ENCODE results near the gene UBA7. TPM values are rescaled to one million over a fixed set of nuclear protein-coding genes. Genes with fewer than 3 reads are reported as not detected.
"Not testable (repeated sequence)": the region's sequence is repeated elsewhere in the genome, so short reads cannot be mapped to it uniquely, and the experiment has no call there.

Gene UBA7
- total and polyA plus RNA-seq, 4 donors = 16.3 to 42.9 (median 28.4) TPM

DNA sequence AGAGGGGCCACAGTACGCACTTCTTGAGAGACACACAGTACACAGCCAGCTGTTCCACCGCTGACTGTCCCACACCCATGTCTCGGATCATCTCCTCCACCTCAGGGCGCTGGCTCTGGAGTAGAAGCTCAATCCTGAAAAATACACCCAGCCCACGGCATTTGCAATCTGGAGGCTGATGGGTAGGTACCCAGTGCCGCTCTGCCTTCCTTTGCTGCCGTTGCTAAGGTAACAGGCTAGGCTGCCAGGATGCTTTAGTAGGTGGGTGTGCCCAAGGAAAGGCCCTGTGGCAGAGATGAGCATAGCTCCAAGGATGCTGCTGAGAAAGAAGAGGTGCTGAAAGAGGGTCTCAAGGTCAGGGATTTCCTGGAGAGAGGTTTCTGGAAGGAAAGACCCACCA is 28.1 kb upstream of the UBA7 start:
- Histone ChIP-seq H3K36me3 (ENCODE audit: control insufficient read depth, insufficient read depth, low read length) (peaks cover 3% of the 10 kb centered on the region), H3K27me3 (ENCODE audit: control insufficient read depth, insufficient read depth, low read length) (no peaks in the 10 kb centered on the region), H3K4me1 (ENCODE audit: control insufficient read depth, insufficient read depth, low read length) (peaks cover 25% of the 10 kb centered on the region), H3K4me3 (ENCODE audit: low read depth, low read length) (no peak overlapping the region), H3K27ac (ENCODE audit: low read depth, low read length) (no peak overlapping the region), H3K9me3 (ENCODE audit: control insufficient read depth, insufficient read depth, low read length) (no peaks in the 10 kb centered on the region)
- DNase-seq (ENCODE audit: low read depth in 4 of 6, low spot score in 6 of 6) = peak in 3 of 6 donors; percentile 19 to 77 (median 48)
- 75% methylated on average over 7 of the region's 7 CpGs for WGBS (ENCODE audit: insufficient coverage)

DNA sequence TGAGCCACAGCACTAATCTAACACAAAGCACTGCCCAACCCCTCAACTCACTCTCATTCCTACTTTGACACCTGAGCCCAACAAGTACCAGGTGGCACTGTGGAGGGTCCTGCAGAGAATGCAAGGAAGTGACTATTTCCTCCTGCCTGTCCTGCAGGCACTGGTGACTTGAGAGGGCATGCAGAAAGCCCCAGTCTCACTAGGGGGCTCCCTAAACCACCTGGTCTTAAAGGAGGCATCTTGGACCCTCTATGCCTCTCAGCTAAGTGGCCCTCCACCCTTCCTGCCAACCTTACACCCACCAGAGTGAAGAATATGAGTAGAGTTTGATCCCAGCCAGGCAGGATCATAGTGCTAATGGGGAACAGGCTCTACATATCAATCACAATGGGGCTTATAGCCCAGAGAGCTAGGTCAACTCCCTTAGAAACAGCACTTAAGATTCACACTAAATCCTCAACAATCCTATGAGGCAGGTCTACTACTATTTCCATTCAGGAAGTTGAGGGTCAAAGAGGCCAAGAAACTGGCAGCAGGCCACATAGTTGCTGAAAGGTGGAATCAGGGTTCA is 27.5 kb upstream of the UBA7 start:
- peak in 2 of 6 donors; percentile 39 to 54 for DNase-seq (ENCODE audit: low read depth in 4 of 6, low spot score in 6 of 6)
- H3K4me1 ChIP-seq (ENCODE audit: control insufficient read depth, insufficient read depth, low read length) = peaks cover 25% of the 10 kb centered on the region
- H3K4me3 ChIP-seq (ENCODE audit: low read depth, low read length) = no peak overlapping the region
- no peaks in the 10 kb centered on the region for H3K27me3 ChIP-seq (ENCODE audit: control insufficient read depth, insufficient read depth, low read length)
- no peak overlapping the region for H3K27ac ChIP-seq (ENCODE audit: low read depth, low read length)
- no peaks in the 10 kb centered on the region for H3K9me3 ChIP-seq (ENCODE audit: control insufficient read depth, insufficient read depth, low read length)
- H3K36me3 ChIP-seq (ENCODE audit: control insufficient read depth, insufficient read depth, low read length) = peaks cover 3% of the 10 kb centered on the region

DNA sequence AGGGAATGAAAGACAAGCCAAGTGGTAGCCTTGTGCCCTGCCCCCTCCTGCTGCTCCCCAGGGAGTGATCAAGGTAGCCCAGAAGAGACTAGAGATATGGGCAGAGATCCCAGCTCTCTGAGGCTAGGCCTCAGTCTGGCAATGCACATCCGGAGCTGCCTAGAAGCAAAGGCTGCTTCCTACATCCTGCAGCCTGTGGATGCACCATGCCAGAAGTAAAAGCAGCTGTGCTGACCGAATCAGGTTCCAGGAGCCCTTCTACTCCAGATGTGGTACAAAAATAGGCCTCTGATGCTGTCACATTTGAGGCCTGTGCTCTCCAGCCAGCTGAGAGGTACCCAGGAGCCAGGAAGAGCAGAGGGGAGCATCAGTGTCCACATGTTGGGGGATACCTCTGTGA is 26.6 kb upstream of the UBA7 start:
- H3K27me3 ChIP-seq (ENCODE audit: control insufficient read depth, insufficient read depth, low read length) = no peaks in the 10 kb centered on the region
- H3K9me3 ChIP-seq (ENCODE audit: control insufficient read depth, insufficient read depth, low read length) = no peaks in the 10 kb centered on the region
- no peak for DNase-seq (ENCODE audit: low read depth in 4 of 6, low spot score in 6 of 6)
- H3K4me3 ChIP-seq (ENCODE audit: low read depth, low read length) = no peak overlapping the region
- H3K4me1 ChIP-seq (ENCODE audit: control insufficient read depth, insufficient read depth, low read length) = peaks cover 25% of the 10 kb centered on the region
- H3K36me3 ChIP-seq (ENCODE audit: control insufficient read depth, insufficient read depth, low read length) = peaks cover 1% of the 10 kb centered on the region
- WGBS (ENCODE audit: insufficient coverage) = 95% methylated on average over 2 of the region's 2 CpGs
- H3K27ac ChIP-seq (ENCODE audit: low read depth, low read length) = no peak overlapping the region

DNA sequence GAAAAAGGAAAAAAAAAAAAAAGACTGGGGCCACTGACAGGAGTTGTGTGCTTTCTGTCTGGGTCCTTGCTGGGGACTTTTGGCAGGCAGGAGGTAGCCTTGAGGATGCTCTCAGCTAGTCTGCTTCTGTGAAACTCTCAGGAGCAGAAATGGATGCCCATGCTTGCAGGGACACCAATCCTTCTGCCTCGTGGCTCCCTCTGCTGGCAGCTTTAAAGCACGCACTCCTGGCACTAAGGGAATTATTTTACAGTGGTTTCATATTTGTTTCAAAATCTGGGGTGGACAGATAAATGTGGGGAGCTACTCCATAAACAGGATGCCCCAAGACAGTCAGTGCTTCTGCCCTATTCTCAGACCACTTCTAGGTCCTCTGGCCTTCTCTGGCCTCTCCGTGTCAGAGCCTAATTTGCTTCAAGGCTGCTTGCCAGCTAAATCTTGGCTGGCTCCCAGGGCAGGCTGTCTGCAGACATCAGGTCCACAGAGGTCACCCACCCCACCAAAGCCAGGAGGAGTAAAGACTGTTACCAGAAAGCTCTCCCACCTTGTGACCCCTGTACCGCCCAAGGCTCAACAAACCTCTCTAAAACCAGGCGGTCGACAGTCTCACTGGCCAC is 25.5 kb upstream of the UBA7 start:
- no peaks in the 10 kb centered on the region for H3K36me3 ChIP-seq (ENCODE audit: control insufficient read depth, insufficient read depth, low read length)
- peaks cover 25% of the 10 kb centered on the region for H3K4me1 ChIP-seq (ENCODE audit: control insufficient read depth, insufficient read depth, low read length)
- H3K9me3 ChIP-seq (ENCODE audit: control insufficient read depth, insufficient read depth, low read length) = no peaks in the 10 kb centered on the region
- no peak overlapping the region for H3K4me3 ChIP-seq (ENCODE audit: low read depth, low read length)
- peak; percentile 35 to 94 (median 70) for DNase-seq (ENCODE audit: low read depth in 4 of 6, low spot score in 6 of 6)
- 21% methylated on average over 2 of the region's 6 CpGs for whole genome bisulfite sequencing (ENCODE audit: insufficient coverage)
- H3K27me3 ChIP-seq (ENCODE audit: control insufficient read depth, insufficient read depth, low read length) = no peaks in the 10 kb centered on the region
- H3K27ac ChIP-seq (ENCODE audit: low read depth, low read length) = no peak overlapping the region

DNA sequence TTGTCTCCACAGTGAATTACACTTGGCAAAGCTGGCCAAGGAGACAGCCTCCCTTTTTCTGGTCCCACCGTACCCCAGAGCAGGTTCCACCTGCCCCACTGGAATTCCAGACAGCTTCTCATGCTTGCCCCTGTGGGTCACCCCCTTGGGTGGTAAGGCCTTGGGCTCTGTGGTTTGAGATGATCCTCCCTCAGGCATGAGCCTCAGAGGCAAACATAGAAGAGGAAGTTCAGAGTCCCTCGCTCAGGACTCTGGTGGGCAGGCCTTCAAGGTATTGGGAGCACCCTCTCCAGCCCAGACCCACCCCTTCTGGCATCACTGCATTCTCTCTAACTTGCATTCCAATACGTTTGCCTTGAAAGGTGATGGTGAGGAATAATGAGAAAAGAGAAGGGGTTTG is 17.6 kb upstream of the UBA7 start:
- WGBS (ENCODE audit: insufficient coverage) = 86% methylated on average over 1 of the region's 3 CpGs
- no peak for DNase-seq (ENCODE audit: low read depth in 4 of 6, low spot score in 6 of 6)

DNA sequence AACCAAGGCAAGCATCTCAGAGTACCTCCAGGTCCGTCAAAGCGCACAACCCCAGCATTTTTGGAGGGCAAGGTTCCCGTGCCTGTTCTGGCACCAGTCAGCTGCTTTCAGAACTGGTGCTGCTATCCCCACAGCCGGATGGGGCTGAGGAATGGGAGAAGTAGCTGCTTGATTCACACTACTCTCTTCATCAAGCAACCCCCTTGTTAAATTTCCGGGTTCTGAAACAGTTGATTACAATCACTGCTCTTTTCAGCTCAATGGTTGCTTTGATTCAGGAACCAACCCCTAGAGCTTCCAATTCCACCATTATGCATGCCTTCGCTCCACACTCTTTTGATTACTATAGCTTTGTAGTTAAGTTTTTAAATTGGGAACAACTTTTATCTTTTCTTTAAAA is 12.3 kb upstream of the UBA7 start:
- Histone ChIP-seq H3K4me1 (ENCODE audit: control insufficient read depth, insufficient read depth, low read length) (no peaks in the 10 kb centered on the region), H3K27me3 (ENCODE audit: control insufficient read depth, insufficient read depth, low read length) (no peaks in the 10 kb centered on the region), H3K36me3 (ENCODE audit: control insufficient read depth, insufficient read depth, low read length) (peaks cover 12% of the 10 kb centered on the region), H3K27ac (ENCODE audit: low read depth, low read length) (peak overlapping the region; percentile 72), H3K9me3 (ENCODE audit: control insufficient read depth, insufficient read depth, low read length) (no peaks in the 10 kb centered on the region), H3K4me3 (ENCODE audit: low read depth, low read length) (no peak overlapping the region)
- 54% methylated on average over 4 of the region's 6 CpGs for WGBS (ENCODE audit: insufficient coverage)
- no peak for DNase-seq (ENCODE audit: low read depth in 4 of 6, low spot score in 6 of 6)

More for the DNA sequence above, 17.6 kb upstream of the UBA7 start:
- H3K4me3 ChIP-seq (ENCODE audit: low read depth, low read length) = no peak overlapping the region
- H3K9me3 ChIP-seq (ENCODE audit: control insufficient read depth, insufficient read depth, low read length) = no peaks in the 10 kb centered on the region
- H3K27me3 ChIP-seq (ENCODE audit: control insufficient read depth, insufficient read depth, low read length) = no peaks in the 10 kb centered on the region
- peaks cover 21% of the 10 kb centered on the region for H3K36me3 ChIP-seq (ENCODE audit: control insufficient read depth, insufficient read depth, low read length)
- H3K27ac ChIP-seq (ENCODE audit: low read depth, low read length) = no peak overlapping the region
- H3K4me1 ChIP-seq (ENCODE audit: control insufficient read depth, insufficient read depth, low read length) = no peaks in the 10 kb centered on the region

DNA sequence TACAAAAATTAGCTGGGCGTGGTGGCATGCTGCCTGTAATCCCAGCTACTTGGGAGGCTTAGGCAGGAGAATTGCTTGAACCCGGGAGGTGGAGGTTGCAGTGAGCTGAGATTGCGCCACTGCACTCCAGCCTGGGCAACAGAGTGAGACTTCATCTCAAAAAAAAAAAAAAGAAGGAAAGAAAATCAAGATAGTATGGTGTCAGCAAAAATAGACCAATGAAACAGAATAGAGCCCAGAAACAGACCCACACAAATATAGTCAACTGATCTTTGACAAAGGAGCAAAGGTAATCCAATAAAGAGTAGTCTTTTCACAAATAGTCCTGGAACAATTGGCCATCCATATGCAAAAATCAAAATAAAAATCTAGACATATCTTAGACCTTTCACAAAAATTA is 9.4 kb upstream of the UBA7 start:
- H3K36me3 ChIP-seq (ENCODE audit: control insufficient read depth, insufficient read depth, low read length); H3K4me3 ChIP-seq (ENCODE audit: low read depth, low read length); H3K9me3 ChIP-seq (ENCODE audit: control insufficient read depth, insufficient read depth, low read length); H3K4me1 ChIP-seq (ENCODE audit: control insufficient read depth, insufficient read depth, low read length); H3K27ac ChIP-seq (ENCODE audit: low read depth, low read length); H3K27me3 ChIP-seq (ENCODE audit: control insufficient read depth, insufficient read depth, low read length); DNase-seq (ENCODE audit: low read depth in 4 of 6, low spot score in 6 of 6): not testable (repeated sequence)
- 60% methylated on average over 1 of the region's 3 CpGs for WGBS (ENCODE audit: insufficient coverage)

DNA sequence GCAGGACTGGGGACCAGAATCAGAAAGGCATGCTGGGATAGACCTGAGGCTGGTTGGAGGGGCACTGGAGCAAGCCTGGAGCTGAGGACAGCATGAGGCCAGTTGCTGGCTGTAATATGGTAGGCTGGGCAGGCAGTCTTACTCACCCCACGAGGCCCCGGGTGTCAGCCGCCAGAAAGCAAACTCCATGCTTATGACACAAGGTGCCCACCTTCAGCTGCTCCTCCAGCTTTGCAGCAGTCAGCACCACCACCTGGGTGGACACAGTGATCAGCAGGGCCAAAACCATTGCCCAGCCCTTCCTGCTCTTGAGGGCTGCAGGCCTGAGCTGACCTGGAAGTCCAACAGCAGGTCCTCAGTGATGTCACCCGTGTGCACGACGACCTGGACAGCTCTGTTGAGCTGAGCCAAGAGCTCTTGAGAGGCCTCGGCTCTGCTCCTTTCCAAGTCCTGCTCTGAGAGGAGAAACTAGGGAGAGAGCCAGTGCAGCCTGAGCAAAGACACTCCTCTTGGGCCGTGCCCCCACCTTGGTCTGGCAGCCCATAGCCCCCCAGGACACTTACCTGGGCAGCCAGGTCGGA is 747 bp downstream of the UBA7 start:
- no peak for DNase-seq (ENCODE audit: low read depth in 4 of 6, low spot score in 6 of 6)
- Histone ChIP-seq H3K27me3 (ENCODE audit: control insufficient read depth, insufficient read depth, low read length) (no peaks in the 10 kb centered on the region), H3K4me1 (ENCODE audit: control insufficient read depth, insufficient read depth, low read length) (peaks cover 18% of the 10 kb centered on the region), H3K4me3 (ENCODE audit: low read depth, low read length) (peak overlapping the region; percentile 45), H3K27ac (ENCODE audit: low read depth, low read length) (peak overlapping the region; percentile 74), H3K36me3 (ENCODE audit: control insufficient read depth, insufficient read depth, low read length) (peaks cover 16% of the 10 kb centered on the region), H3K9me3 (ENCODE audit: control insufficient read depth, insufficient read depth, low read length) (no peaks in the 10 kb centered on the region)
- WGBS (ENCODE audit: insufficient coverage) = 72% methylated on average over 7 of the region's 9 CpGs

DNA sequence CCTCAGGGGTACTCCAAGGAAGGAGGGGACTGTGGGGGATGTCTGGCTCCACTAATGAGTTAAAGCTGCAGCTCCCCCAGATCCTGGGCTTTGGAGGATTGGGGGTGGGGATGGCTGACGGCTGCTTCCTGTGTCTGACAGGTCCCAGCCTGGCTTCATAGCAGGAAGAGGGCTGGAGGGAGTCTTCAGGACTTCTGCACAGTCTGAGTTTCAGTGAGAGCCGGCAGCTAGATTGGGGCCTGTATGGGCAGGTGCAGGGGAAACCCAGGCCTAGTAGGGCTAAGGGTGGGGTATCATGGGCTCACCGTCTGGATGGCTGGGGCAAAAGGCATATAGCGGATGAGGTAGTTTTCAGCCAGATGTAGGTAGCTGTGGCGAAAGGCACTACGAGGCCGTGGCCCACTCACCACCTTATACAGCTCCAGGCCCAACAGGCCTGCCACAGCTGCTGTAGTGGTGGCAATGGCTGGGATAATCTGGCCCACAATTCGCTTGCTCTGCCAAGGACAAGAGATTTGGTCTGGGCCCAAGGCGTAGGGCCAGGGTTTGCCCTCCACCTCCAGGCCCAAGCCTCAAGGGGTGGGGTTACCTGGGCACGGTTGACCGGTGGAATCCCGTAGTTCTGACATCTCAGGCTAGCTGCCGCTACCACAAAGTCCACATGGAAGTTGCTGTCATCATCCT is 6.2 kb downstream of the UBA7 start:
- no peak for DNase-seq (ENCODE audit: low read depth in 4 of 6, low spot score in 6 of 6)
- H3K4me1 ChIP-seq (ENCODE audit: control insufficient read depth, insufficient read depth, low read length) = peaks cover 57% of the 10 kb centered on the region
- peaks cover 30% of the 10 kb centered on the region for H3K36me3 ChIP-seq (ENCODE audit: control insufficient read depth, insufficient read depth, low read length)
- H3K9me3 ChIP-seq (ENCODE audit: control insufficient read depth, insufficient read depth, low read length) = no peaks in the 10 kb centered on the region
- peak overlapping the region; percentile 89 for H3K27ac ChIP-seq (ENCODE audit: low read depth, low read length)
- WGBS (ENCODE audit: insufficient coverage) = 78% methylated on average over 8 of the region's 13 CpGs
- H3K27me3 ChIP-seq (ENCODE audit: control insufficient read depth, insufficient read depth, low read length) = no peaks in the 10 kb centered on the region
- no peak overlapping the region for H3K4me3 ChIP-seq (ENCODE audit: low read depth, low read length)

Measured in spinal cord (tissue), 10 donors.